NCI-H2196 (cell line): ENCODE data around the gene CDK5.
A peak's percentile ranks its signal among the peaks of the same experiment; 100 is the strongest.
"Not testable (repeated sequence)": the region's sequence is repeated elsewhere in the genome, so short reads cannot be mapped to it uniquely, and the experiment has no call there.

Experiments
- DNase-seq: peaks from one replicate; lab custom pipeline; 2025; ENCODE audit not compliant: unreplicated experiment; lab: John Stamatoyannopoulos, UW

The CDK5 gene

DNA sequence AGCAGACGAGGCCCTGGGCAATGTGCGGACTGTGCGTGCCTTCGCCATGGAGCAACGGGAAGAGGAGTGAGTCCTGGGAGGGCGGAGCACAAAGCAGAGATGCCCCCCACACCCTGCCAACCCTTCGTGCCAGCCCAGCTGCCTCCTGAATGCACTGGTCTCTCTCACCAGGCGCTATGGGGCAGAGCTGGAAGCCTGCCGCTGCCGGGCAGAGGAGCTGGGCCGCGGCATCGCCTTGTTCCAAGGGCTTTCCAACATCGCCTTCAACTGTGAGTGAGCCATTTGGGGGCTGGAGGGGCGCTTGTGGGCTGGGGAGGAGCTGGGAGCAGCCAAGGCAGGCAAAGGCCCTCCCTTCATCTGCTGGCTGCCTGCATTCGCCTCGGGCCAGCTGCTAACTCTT is 21.8 kb downstream of the CDK5 start:
- no peak for DNase-seq

DNA sequence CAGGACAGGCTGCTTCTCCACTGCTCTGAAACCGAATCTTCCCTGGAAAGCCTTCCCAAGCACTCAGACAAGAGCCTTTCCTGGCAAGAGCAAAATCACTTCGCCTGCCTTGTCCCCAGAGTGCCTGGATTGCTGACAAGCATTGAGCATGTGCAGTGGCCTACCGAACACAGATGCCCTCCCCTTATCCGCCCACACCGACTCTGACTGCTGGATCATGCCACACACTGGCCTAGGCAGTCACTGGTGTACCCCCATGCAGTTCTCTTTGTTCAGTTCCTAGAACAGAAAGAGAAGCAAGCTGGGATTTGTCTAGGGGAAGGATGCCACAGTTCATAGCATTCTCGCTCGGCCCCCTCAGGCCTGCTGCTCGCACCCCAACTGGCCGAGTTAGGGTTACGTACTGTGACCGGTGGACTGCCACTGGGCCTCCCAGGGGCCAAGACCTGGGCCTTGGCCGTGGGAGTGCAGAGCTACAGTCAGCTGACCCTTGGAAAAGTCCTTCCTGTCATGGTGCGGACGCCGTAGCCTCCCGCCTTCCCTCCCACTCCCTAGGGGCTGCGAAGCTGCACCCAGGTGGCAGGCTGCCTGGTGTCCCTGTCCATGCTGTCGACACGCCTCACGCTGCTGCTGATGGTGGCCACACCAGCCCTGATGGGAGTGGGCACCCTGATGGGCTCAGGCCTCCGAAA is 22.5 kb downstream of the CDK5 start:
- no peak for DNase-seq

DNA sequence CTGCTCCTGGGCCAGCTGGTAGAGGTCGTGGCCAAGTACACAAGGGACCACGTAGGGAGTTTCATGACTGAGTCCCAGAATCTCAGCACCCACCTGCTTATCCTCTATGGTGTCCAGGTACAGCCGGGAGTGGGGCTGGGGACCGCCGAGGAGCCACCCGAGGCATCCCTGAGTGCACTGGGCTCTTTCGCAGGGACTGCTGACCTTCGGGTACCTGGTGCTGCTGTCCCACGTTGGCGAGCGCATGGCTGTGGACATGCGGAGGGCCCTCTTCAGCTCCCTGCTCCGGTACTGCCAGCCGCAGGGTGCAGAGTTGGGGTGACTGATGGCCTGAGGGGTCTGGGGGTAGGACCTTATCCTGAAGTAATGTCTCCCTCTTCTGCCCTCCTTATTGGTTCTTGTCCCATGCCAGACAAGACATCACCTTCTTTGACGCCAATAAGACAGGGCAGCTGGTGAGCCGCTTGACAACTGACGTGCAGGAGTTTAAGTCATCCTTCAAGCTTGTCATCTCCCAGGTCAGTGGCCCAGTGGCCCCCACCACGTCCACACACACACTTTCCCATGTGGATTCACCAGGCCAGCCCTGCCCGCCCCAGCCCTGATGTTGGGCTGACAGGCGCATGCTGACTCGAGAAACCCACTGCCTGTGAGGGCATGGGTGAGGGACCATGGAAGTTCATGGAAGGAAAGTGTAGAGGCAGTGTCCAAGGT is 23.2 kb downstream of the CDK5 start:
- DNase-seq = no peak

DNA sequence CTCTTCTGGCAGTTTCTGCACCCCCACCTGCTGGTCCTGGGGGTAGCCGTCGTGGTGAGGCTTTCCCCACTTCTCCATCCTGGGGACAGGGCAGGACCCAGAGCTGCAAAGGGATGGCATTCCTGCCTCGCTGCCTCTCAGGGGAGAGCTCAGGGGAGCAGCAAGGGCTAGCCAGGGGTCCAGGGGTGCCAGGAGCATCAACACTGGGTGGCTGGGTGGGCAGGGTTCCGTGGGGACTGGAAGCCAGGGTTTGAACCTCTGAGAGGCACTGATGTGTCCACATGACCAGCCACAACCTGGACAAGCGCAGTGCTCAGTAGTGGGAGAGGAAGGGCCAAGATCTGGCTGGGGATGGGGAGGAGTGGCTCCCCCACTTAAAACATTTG is 23.8 kb downstream of the CDK5 start:
- DNase-seq = no peak

DNA sequence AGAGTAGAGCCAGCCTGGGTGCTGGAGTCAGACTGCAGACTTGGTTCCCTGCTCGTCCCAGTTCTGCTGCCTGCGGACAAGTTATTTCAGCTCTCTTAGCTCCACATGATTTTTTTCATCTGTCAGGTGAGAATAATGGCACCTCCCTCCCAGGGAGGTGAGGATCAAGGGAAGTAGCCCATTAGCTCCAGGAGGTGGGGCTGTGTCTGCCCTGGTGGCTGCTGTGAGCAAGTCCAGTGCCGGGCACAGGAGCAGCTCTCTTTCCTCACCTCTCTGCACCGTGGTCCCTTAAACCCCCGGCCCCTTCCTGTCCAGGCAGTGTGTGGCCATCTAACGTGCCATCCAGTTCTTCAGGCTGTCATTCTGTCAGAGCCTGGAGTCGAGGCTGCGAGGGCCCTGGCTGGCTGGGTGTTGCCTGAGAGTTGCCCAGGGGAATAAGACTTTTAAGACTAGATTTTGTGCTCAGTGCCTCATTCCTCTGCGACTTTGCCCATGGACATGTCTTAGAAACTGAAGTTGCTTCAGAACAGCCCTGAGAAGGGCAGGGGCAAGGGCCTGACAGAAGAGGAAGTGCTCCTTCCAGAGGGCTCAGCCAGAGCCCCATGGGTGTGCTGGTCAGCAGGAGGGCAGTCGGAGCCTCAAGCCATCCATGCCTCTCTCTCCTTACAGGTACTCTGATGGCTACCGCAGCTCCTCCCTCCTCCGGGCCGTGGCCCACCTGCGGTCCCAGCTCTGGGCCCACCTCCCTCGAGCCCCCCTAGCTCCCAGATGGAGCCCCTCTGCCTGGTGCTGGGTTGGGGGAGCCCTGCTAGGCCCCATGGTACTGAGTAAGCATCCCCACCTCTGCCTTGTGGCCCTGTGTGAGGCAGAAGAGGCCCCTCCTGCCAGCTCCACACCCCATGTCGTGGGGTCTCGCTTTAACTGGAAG is 24.5 kb downstream of the CDK5 start:
- no peak for DNase-seq

DNA sequence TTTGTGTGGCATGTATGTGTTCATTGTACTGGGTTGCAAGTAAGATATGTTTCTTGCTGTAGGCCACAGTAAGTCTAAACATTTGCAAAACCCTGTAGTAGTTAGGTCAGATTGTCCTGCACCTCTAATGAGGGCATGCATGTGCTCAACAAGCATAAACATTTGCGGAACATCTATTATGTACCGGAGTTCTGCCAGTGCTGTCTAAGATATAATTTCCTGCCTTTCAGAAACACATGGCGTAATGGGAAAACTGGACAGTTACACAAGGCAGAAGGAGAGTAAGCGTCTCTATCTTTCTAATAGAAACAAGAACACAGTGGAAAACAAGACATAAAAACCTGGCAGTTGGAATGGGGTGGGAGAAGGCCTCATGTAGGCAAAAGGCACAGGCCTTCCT is 26.7 kb downstream of the CDK5 start:
- no peak for DNase-seq

DNA sequence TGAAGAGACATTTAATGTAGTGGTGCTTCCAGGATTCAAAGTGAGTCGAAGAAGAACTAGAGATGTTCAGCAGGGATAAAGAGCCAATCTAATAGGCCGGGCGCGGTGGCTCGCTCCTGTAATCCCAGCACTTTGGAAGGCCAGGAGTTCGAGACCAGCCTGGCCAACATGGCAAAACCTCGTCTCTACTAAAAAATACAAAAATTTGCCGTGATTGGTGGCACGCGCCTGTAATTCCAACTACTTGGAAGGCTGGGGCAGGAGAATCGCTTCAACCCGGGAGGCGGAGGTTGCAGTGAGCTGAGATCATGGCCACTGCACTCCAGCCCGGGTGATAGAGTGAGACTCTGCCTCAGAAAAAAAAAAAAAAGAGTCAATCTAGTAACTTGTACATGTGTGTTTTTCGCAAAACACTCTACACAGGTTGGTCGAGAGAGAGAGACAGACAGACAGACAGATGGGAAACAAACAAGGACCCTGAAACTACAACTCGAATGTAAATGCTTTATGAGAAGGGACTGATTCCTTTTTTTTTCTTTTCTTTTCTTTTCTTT is 28.7 kb downstream of the CDK5 start:
- DNase-seq = no peak

DNA sequence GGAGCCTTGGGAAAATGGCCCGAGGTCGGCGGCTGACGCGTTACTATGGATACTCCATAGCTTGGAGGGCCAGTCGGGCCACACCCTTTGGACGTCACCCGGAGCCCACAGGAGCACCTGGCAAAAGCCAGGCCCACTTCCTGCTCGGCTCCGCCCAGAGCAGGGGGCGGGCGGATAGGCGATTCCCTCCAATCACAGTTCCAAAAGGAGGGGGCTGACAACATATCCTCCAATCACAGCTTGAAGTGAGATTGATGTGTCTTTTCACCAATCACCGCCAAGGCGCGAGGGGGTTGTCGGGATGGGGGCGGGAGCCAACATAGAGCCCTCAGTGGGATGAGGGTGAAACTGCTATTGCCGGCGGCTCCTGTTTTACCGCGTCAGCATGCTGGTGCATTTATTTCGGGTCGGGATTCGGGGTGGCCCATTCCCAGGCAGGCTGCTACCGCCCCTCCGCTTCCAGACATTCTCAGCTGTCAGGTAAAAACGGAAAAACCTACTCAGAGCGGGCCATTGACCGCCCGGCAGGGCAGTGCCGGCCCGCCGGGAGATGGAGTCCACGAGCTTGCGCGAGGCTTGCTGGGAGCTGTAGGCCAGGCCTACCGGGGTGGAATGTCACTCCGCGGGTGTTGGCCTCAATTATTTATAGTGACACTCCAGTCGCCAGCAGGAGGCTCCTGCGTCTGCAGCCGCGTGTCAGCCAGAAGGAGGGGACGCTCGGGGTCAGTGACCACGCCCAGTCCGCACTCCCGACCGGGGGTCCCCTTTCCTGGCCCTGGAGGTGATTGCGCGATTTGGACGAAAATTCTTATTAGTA is 29.4 kb downstream of the CDK5 start, which contains the start of gene ABCB8:
TSS of gene ABCB8 (plus strand) at position 320 of the 817 bp plus-strand sequence. CDS start at position 386, 66 bp downstream.
- DNase-seq = peak; percentile 99

DNA sequence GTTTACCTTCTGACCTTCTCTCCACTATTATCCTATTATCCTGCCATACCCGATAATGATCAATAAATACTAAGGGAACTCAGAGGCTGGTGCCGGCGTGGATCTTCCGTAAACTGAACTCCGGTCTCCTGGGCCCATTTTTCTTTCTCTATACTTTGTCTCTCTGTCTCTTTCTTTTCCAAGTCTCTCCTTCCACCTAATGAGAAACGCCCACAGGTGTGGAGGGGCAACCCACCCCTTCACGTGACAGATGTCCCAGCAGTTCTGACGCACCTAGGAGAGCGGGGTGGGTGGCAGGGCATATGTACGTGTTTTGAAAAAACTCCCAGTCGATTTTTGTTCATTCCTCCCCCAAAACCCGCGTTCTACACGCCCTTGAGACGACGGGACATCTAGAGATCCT is 30.0 kb downstream of the CDK5 start:
- DNase-seq = not testable (repeated sequence)

DNA sequence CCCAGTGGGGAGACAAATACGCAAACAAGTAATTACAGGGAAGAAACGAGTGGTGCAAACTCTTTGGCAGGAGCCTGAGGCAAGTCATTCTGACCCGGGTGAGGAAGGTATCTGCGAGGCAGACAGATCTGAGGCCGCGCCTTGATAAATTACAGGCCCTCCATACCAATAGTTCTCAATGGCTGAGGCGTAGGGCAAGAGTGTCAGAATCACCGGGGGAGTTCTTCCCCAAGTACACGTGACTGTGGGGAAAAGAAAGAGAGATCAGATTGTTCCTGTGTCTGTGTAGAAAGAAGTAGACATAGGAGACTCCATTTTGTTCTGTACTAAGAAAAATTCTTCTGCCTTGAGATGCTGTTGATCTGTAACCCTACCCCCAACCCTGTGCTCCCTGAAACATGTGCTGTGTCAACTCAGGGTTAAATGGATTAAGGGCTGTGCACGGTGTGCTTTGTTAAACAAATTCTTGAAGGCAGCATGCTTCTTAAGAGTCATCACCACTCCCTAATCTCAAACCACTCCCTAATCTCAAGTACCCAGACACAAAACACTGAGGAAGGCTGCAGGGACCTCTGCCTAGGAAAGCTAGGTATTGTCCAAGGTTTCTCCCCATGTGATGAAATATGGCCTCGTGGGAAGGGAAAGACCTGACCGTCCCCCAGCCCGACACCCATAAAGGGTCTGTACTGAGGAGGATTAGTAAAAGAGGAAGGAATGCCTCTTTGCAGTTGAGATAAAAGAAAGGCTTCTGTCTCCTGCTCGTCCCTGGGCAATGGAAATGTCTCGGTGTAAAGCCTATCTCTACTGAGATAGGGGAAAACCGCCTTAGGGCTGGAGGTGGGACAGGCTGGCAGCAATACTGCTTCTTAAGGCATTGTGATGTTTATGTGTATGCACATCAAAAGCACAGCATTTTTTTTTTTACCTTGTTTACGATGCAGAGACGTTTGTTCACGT is 30.6 kb downstream of the CDK5 start:
- DNase-seq = not testable (repeated sequence)

DNA sequence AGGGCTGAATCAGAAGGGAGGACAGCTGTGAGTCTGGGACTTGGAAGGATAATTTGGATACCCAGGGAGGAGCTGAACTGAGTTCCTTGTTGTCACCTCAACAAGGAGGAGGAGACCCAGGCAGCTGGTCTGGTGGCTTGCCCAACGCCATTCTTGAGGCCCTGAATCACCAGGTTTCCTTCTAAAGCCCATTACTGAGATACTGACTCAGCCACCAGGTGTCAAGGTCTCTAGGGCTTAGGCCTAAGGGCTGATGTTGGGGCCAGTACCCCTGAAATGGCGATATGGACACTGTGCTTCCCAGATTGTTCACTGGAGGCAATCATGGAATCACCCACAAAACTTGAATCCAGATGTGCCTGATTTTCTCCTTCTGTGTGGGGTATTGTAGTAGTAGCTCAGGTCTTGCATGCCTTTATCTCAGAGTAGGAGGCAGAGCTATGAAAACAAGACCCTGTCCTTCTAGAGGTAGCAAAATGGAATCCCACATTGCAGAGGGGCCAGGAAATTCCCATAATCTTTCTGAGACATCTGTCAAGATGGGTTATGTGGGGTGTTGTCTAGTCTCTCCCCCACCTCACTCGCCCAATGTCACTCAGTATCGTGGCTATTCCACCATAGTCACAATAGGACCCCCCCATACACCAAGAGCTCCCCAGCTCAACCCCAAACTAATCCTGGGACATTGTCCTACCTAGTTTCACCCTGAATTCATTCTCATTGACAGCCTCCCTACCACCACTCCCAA is 31.6 kb downstream of the CDK5 start:
- no peak for DNase-seq

DNA sequence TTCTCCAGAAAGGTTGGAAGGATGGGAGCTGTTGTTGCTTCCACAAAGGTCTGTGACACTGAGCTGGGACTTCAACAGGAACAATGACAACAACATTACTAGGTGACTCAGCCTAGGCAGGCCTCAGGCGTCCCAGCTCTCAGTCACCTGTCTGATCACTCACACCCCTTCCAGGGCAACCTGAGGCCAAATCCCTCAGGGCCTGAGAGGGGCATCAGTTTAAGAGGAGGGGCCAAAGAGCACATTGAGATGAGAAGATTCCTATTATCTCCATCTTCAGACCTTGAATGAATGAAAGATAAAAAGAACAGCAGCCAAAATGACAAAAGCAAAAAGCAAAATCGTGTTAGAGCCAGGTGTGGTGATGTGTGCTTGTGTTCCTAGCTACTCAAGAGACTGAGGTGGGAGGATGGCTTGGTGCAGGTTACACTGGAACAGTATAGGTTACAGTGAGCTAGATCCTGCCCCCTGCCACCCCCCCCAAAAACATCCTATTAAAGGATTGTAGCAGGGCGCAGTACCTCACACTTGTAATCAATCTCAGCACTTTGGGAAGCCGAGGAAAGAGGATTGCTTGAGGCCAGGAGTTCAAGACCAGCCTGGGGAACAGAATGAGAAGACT is 33.2 kb downstream of the CDK5 start, which contains the start of gene ATG9B:
TSS of gene ATG9B (minus strand) at position 60 of the 622 bp plus-strand sequence. CDS start 71 bp downstream, outside the sequence.
- no peak for DNase-seq

DNA sequence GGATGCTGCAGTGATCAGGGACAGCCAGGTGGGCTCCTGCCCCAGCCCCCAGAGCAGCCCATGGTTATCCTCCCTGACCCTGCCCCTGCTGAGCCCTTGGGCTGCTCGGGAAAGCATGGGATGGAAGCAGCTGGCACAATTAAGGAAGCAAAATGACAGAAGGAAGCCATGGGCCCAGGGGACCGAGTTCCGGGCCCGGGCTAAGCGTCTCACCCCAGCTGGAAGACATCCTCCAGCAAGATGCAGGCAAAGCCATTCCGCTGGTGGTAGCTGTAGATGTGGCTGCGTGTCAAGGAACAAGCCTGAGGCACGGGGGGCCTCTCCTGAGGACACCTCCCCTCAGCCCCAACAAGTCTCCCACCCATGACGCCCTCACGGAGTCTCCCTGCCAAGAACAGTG is 34.5 kb downstream of the CDK5 start:
- DNase-seq = no peak

DNA sequence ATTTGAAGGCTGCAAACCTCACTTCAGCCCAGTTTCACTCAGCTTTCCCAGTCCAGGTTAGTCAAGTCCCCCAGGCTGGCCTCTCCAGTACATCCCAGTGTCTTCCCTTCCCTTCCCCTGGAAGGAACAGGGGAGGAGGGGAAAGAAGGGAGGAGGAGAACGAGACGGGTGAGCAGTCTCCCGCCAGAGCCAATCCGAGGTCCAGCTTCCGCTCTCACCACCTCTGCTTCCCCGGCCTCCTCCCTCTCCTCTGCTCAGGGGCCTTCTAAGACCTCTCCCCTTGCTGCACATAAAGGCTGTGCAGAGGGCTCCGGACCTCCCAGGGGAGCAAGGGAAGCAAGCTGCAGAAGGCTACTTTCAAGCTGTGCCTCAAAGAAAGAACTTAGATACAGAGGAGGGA is 37.5 kb downstream of the CDK5 start:
- no peak for DNase-seq

DNA sequence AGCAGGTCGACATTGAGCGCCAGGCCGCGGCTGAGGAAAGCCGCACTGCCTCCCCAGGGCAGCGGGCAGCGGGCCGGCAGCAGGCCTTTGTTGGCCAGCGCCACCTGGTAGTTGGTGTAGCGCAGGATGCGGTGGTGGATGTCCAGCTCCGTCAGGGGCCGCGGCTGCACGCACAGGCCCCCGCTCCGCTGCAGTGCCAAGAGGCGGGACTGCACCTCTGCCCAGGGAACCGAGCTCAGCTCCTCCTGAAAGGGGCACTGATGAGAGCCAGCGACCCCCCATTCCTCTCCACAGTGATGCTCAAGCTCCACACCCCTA is 38.6 kb downstream of the CDK5 start:
- no peak for DNase-seq

DNA sequence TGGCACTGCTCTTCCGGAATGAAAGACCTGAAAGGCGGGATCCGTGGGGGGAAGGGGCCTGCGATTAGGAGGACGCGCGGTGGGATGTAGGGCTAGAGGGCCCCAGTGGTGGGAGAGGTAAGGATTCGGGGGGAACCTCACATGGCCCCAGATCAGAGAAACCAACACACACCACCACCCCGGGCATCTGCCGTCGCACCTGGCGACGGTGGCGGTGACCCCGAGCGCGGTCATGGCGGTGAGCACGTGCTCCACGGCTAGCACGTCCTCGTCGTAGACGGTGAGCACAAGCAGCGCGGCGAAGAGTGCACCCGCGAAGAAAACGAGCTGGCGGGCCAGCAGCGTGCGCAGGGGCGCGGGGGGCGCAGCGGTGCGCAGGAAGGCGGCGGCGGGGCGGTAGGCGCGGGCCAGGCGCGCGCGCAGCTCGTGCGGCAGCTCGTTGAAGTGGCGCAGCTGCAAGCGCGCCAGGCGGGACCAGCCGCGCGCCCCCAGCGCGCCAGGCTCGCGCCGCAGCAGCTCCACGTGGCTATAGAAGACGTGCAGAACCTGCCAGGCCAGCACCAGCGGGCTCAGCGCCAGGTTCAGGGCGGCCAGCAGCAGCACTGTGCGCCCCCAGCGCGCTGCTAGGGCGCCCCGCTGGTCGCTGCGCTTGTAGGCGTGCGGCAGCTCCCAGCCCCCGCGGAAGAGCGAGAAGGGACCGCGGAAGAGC is 39.1 kb downstream of the CDK5 start:
- DNase-seq = peak; percentile 84

DNA sequence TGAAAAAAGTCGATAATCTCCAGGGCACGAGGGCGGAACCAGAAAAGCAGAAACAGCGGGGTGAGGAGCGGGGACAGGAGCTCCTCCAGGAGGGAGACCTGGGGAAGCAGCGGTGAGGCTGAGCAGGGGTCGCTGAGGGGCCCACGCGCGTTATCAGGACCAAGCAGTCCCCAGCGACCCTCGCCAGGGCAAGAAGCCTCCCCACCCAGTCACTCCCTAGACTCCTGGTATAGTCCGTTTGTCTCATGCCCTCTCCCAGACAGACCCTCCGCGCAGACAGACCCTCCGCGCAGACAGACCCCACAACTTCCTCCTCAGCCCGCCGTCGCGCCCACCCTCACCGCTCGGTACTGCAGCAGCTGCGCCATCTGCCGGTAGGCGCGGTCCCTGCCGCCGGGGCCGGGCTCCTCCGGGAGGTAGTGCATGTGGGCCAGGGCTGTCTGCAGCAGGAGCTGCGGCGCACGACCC is 39.7 kb downstream of the CDK5 start:
- DNase-seq = peak; percentile 84
